ENCODE data around the gene GARRE1. TPM values are rescaled to one million over a fixed set of nuclear protein-coding genes. Genes with fewer than 3 reads are reported as not detected.

GARRE1 gene
- total and polyA plus RNA-seq, 9 donors = 13.3 to 39.1 (median 22.5) TPM

DNA sequence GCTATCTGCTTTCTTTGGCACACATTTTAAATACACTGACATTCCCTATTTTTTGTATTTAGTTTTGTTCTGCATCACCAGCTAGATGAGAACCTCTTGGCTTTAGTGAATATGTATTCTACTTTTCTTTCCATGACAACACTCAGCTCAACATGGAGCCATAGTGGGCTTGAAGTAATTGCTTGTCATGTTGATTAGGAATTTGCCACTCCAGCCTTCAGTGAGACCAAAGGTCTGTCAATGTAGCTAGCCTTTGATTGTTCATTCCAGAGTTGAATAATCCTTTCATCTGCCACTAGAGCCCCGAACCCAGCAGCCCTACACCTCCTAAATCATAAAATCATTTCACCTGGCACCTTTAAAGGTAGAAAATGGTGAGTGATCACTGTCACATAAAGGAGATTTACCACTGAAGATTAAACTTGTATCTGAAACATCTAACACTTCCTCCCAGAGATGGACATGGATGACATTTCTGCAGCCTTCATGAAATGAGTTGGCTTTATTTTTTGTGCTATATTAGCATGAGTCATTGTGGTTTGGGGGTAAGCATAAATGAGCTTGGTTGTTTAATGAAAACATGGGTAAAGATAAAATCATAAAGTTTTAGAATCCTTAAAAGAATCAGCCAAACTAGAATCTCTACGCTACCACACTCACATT, 29.2 kb upstream of the GARRE1 start:
- 86 to 87% (median 86%) methylated on average over 2 of the region's 2 CpGs for WGBS, 3 donors
- Histone ChIP-seq H3K27ac (no peak overlapping the region), H3K9me3 (no peaks in the 10 kb centered on the region), H3K4me3 (no peak overlapping the region), H3K27me3 (no peaks in the 10 kb centered on the region), H3K4me1 (ENCODE audit: insufficient read depth) (no peaks in the 10 kb centered on the region), H3K36me3 (no peaks in the 10 kb centered on the region)
- intact Hi-C loops (cut with DNase I) = loop anchor here in 1 of 4 donors (10.0 kb wide), 2 partner anchors 120 to 280 kb away; no protein-coding TSS in a partner anchor
- TF ChIP-seq POLR2A (IDR thresholded peaks at IDR 0.05) = no peak
- TF ChIP-seq EP300 (IDR thresholded peaks at IDR 0.05) = no peak
- TF ChIP-seq, protein P1, sequence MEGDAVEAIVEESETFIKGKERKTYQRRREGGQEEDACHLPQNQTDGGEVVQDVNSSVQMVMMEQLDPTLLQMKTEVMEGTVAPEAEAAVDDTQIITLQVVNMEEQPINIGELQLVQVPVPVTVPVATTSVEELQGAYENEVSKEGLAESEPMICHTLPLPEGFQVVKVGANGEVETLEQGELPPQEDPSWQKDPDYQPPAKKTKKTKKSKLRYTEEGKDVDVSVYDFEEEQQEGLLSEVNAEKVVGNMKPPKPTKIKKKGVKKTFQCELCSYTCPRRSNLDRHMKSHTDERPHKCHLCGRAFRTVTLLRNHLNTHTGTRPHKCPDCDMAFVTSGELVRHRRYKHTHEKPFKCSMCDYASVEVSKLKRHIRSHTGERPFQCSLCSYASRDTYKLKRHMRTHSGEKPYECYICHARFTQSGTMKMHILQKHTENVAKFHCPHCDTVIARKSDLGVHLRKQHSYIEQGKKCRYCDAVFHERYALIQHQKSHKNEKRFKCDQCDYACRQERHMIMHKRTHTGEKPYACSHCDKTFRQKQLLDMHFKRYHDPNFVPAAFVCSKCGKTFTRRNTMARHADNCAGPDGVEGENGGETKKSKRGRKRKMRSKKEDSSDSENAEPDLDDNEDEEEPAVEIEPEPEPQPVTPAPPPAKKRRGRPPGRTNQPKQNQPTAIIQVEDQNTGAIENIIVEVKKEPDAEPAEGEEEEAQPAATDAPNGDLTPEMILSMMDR (IDR thresholded peaks at IDR 0.05) = no peak
- DNase-seq = no peak

DNA sequence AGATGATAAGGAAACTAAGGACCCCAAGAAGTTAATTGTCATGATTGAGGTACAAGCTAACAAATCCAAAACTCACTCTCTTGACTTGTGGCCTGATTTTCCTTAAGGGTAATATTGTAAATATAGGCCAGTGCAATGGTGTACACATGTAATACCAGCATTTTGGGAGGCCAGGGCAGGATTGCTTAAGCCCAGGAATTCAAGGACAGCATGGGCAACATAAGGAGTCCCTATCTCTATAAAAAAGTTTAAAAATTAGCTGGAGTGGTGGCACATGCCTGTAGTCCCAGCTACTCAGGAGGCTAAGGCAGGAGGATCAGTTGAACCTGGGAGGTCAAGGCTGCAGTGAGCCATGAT, 28.7 kb upstream of the GARRE1 start:
- Histone ChIP-seq H3K36me3 (no peaks in the 10 kb centered on the region), H3K27me3 (no peaks in the 10 kb centered on the region), H3K4me1 (ENCODE audit: insufficient read depth) (no peaks in the 10 kb centered on the region), H3K9me3 (no peaks in the 10 kb centered on the region), H3K27ac (no peak overlapping the region), H3K4me3 (no peak overlapping the region)
- DNase-seq = no peak
- TF ChIP-seq EP300 (IDR thresholded peaks at IDR 0.05) = no peak
- TF ChIP-seq, protein P1 (IDR thresholded peaks at IDR 0.05) = no peak
- no peak for TF ChIP-seq POLR2A (IDR thresholded peaks at IDR 0.05)
- intact Hi-C loops (cut with DNase I) = loop anchor here in 1 of 4 donors (10.0 kb wide), 2 partner anchors 119 to 279 kb away; no protein-coding TSS in a partner anchor

DNA sequence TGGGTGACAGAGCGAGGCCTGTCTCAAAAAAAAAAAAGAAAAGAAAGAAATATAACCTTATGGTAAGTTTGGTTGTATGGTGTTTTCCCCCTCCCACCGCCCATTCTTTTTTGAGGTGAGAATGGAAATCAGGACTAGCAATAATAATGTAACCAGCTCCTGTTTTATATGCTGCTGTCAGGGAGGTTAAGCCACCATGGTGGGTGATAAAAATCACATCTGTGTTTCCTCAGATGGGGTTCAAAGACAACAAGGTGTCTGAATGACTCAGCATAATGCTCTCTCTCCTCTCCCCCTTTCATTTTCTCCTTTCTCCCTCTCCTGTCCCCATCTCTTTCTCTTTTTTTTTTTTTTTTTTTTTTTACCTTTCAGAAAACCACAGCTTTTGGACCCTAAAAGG, 28.3 kb upstream of the GARRE1 start:
- Histone ChIP-seq H3K27ac (no peak overlapping the region), H3K36me3 (no peaks in the 10 kb centered on the region)
- no peak for DNase-seq

DNA sequence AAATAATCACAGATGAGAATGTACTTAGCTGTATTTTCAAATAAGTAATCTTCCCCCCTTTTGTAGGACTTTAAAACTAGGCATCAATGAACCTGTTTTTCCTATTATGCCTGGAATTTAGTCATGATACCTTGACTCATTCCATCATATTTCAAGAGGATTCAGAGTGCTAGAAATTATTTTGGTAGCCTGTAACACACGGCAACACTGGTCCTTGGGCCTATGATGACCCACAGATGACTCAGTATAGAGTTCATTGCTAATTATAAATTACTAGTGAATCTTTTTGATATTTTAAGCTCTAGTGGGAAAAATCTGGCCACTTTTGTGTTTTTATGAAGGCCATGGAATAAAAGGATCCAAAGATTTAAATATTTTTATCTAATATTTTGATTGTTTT, 26.0 kb upstream of the GARRE1 start:
- Histone ChIP-seq H3K27me3 (no peaks in the 10 kb centered on the region), H3K27ac (no peak overlapping the region), H3K9me3 (no peaks in the 10 kb centered on the region), H3K36me3 (no peaks in the 10 kb centered on the region), H3K4me1 (ENCODE audit: insufficient read depth) (peaks cover 5% of the 10 kb centered on the region), H3K4me3 (no peak overlapping the region)
- TF ChIP-seq POLR2A (IDR thresholded peaks at IDR 0.05) (no peak), EP300 (IDR thresholded peaks at IDR 0.05) (no peak)
- TF ChIP-seq, protein P1 (IDR thresholded peaks at IDR 0.05) = no peak
- intact Hi-C loops (cut with DNase I) = loop anchor here in 1 of 4 donors (10.0 kb wide), 2 partner anchors 116 to 276 kb away; no protein-coding TSS in a partner anchor
- 20 to 41% (median 21%) methylated on average over 1 of the region's 1 CpG for WGBS, 3 donors
- no peak for DNase-seq

More for the DNA sequence above, 28.3 kb upstream of the GARRE1 start:
- intact Hi-C loops (cut with DNase I) = loop anchor here in 1 of 4 donors (10.0 kb wide), 2 partner anchors 119 to 279 kb away; no protein-coding TSS in a partner anchor
- no peaks in the 10 kb centered on the region for H3K27me3 ChIP-seq
- H3K9me3 ChIP-seq = no peaks in the 10 kb centered on the region
- 94 to 97% (median 96%) methylated on average over 2 of the region's 2 CpGs for WGBS, 3 donors
- H3K4me1 ChIP-seq (ENCODE audit: insufficient read depth) = no peaks in the 10 kb centered on the region
- no peak overlapping the region for H3K4me3 ChIP-seq
- TF ChIP-seq POLR2A (IDR thresholded peaks at IDR 0.05) (no peak), EP300 (IDR thresholded peaks at IDR 0.05) (no peak)
- TF ChIP-seq, protein P1 (IDR thresholded peaks at IDR 0.05) = no peak

Measured in ovary (tissue), 9 donors.